Skeletal muscle satellite cell (primary cell): Measurements from ENCODE around the gene WDR38.
A peak's percentile ranks its signal among the peaks of the same experiment; 100 is the strongest.
"Not testable (repeated sequence)": the region's sequence is repeated elsewhere in the genome, so short reads cannot be mapped to it uniquely, and the experiment has no call there.

Source experiments
- H3K27me3 ChIP-seq: 2 replicates; pipeline ENCODE4 v1.7.0; 2013; ENCODE audit warnings: low read length; ENCODE audit not compliant: control insufficient read depth, insufficient read depth
- H3K36me3 ChIP-seq: 2 replicates; pipeline ENCODE4 v1.7.0; 2013; ENCODE audit warnings: mild to moderate bottlenecking, control low read depth, low read length; ENCODE audit not compliant: insufficient read depth
- H3K4me1 ChIP-seq: 2 replicates; pipeline ENCODE4 v1.7.0; 2013; ENCODE audit warnings: low read length; ENCODE audit not compliant: control insufficient read depth, insufficient read depth
- H3K4me2 ChIP-seq: 2 replicates; pipeline ENCODE4 v1.7.0; 2013; ENCODE audit warnings: mild to moderate bottlenecking, low read length
- H3K4me3 ChIP-seq: 2 replicates; pipeline ENCODE4 v1.7.0; 2013; ENCODE audit warnings: low read length
- H3K9ac ChIP-seq: 2 replicates; pipeline ENCODE4 v1.7.0; 2013; ENCODE audit warnings: mild to moderate bottlenecking, low read depth, low read length, moderate library complexity
- H3K9me3 ChIP-seq: replicated peaks from 2 replicates; pipeline ENCODE4 v1.7.0; 2013; ENCODE audit warnings: mild to moderate bottlenecking, control low read depth, low read length

Gene WDR38

GRCh38 chr9:124838132-124838531 is 15.1 kb upstream of the WDR38 start:
- H3K36me3 ChIP-seq, H3K9me3 ChIP-seq, H3K27me3 ChIP-seq, H3K9ac ChIP-seq, H3K4me3 ChIP-seq, H3K4me2 ChIP-seq: not testable (repeated sequence)
- peaks cover 29% of the 10 kb centered on the region for H3K4me1 ChIP-seq

GRCh38 chr9:124838567-124839275 is 14.5 kb upstream of the WDR38 start:
- not testable (repeated sequence) for H3K4me2 ChIP-seq, H3K9ac ChIP-seq, H3K36me3 ChIP-seq, H3K9me3 ChIP-seq, H3K27me3 ChIP-seq, H3K4me3 ChIP-seq
- peaks cover 35% of the 10 kb centered on the region for H3K4me1 ChIP-seq

GRCh38 chr9:124839612-124840299 is 13.5 kb upstream of the WDR38 start:
- Histone ChIP-seq H3K27me3 (no peaks in the 10 kb centered on the region), H3K9ac (peak overlapping the region; percentile 20), H3K4me2 (no peak overlapping the region), H3K4me3 (no peak overlapping the region), H3K4me1 (peaks cover 35% of the 10 kb centered on the region), H3K36me3 (no peaks in the 10 kb centered on the region), H3K9me3 (no peaks in the 10 kb centered on the region)

GRCh38 chr9:124840300-124840833 is 12.9 kb upstream of the WDR38 start:
- no peaks in the 10 kb centered on the region for H3K27me3 ChIP-seq
- H3K9ac ChIP-seq: peak overlapping the region; percentile 20
- H3K9me3 ChIP-seq: no peaks in the 10 kb centered on the region
- H3K36me3 ChIP-seq: no peaks in the 10 kb centered on the region
- H3K4me1 ChIP-seq: peaks cover 29% of the 10 kb centered on the region
- H3K4me3 ChIP-seq: no peak overlapping the region
- H3K4me2 ChIP-seq: peak overlapping the region; percentile 16

GRCh38 chr9:124841075-124841821 is 12.0 kb upstream of the WDR38 start:
- H3K4me1 ChIP-seq: peaks cover 27% of the 10 kb centered on the region
- no peaks in the 10 kb centered on the region for H3K9me3 ChIP-seq
- H3K9ac ChIP-seq: no peak overlapping the region
- H3K4me3 ChIP-seq: no peak overlapping the region
- H3K27me3 ChIP-seq: no peaks in the 10 kb centered on the region
- no peaks in the 10 kb centered on the region for H3K36me3 ChIP-seq
- H3K4me2 ChIP-seq: no peak overlapping the region

GRCh38 chr9:124843456-124844034 is 9.7 kb upstream of the WDR38 start:
- peak overlapping the region; percentile 4 for H3K4me2 ChIP-seq
- H3K36me3 ChIP-seq: no peaks in the 10 kb centered on the region
- H3K27me3 ChIP-seq: no peaks in the 10 kb centered on the region
- no peak overlapping the region for H3K9ac ChIP-seq
- H3K4me3 ChIP-seq: no peak overlapping the region
- no peaks in the 10 kb centered on the region for H3K9me3 ChIP-seq
- H3K4me1 ChIP-seq: peaks cover 27% of the 10 kb centered on the region

GRCh38 chr9:124844291-124844690 is 9.0 kb upstream of the WDR38 start:
- Histone ChIP-seq H3K4me2 (no peak overlapping the region), H3K36me3 (no peaks in the 10 kb centered on the region), H3K4me1 (peaks cover 27% of the 10 kb centered on the region), H3K4me3 (no peak overlapping the region), H3K9me3 (no peaks in the 10 kb centered on the region), H3K27me3 (no peaks in the 10 kb centered on the region), H3K9ac (no peak overlapping the region)

- peaks cover 13% of the 10 kb centered on the region for H3K4me1 ChIP-seq
- H3K27me3 ChIP-seq: not testable (repeated sequence)
These were observed 6.8 kb upstream of the WDR38 start for GRCh38 chr9:124846467-124846866.

GRCh38 chr9:124846969-124847368 is 6.3 kb upstream of the WDR38 start:
- H3K4me2 ChIP-seq: no peak overlapping the region
- H3K27me3 ChIP-seq: peaks cover 4% of the 10 kb centered on the region
- H3K4me1 ChIP-seq: peaks cover 13% of the 10 kb centered on the region
- H3K4me3 ChIP-seq: no peak overlapping the region
- no peaks in the 10 kb centered on the region for H3K9me3 ChIP-seq
- H3K9ac ChIP-seq: no peak overlapping the region
- H3K36me3 ChIP-seq: no peaks in the 10 kb centered on the region

More at GRCh38 chr9:124846467-124846866, 6.8 kb upstream of the WDR38 start:
- not testable (repeated sequence) for H3K4me2 ChIP-seq, H3K9me3 ChIP-seq, H3K4me3 ChIP-seq, H3K9ac ChIP-seq, H3K36me3 ChIP-seq

GRCh38 chr9:124849801-124850200 is 3.5 kb upstream of the WDR38 start:
- Histone ChIP-seq H3K4me2 (no peak overlapping the region), H3K9me3 (no peaks in the 10 kb centered on the region), H3K36me3 (no peaks in the 10 kb centered on the region), H3K4me1 (peaks cover 13% of the 10 kb centered on the region), H3K4me3 (no peak overlapping the region), H3K9ac (no peak overlapping the region), H3K27me3 (peaks cover 5% of the 10 kb centered on the region)

GRCh38 chr9:124852121-124852828 is 985 bp upstream of the WDR38 start:
- H3K9ac ChIP-seq: no peak overlapping the region
- no peaks in the 10 kb centered on the region for H3K9me3 ChIP-seq
- H3K4me3 ChIP-seq: peak overlapping the region; percentile 61
- peaks cover 5% of the 10 kb centered on the region for H3K27me3 ChIP-seq
- peak overlapping the region; percentile 83 for H3K4me2 ChIP-seq
- peaks cover 13% of the 10 kb centered on the region for H3K36me3 ChIP-seq
- H3K4me1 ChIP-seq: peaks cover 13% of the 10 kb centered on the region
